Esophagus muscularis mucosa (tissue), 4 donors: ENCODE measurements around the gene DND1. TPM values are rescaled to one million over a fixed set of nuclear protein-coding genes. Genes with fewer than 3 reads are reported as not detected.
"Not testable (repeated sequence)": the region's sequence is repeated elsewhere in the genome, so short reads cannot be mapped to it uniquely, and the experiment has no call there.

Source experiments
- DNase-seq: peaks from one replicate; pipeline ENCODE4 v3.0.0-alpha.2; 2017; ENCODE audit errors: extremely low spot score
- H3K27ac ChIP-seq, 4 donors: fragments of 200-600 bp; sonication (generic); replicated peaks in 1 of 4; 1 replicate in 3 of 4; 2 replicates in 1 of 4; pipeline ENCODE4 v1.5.1; 2016 to 2019; ENCODE audit warnings: mild to moderate bottlenecking in 1 of 4
- H3K27me3 ChIP-seq, 4 donors: fragments of 200-600 bp; sonication (generic); one replicate each; pipeline versions ENCODE4 v1.5.1 to v1.6.0; 2016 to 2019
- H3K36me3 ChIP-seq, 4 donors: fragments of 200-600 bp; sonication (generic); one replicate each; pipeline ENCODE4 v1.5.1; 2016 to 2019
- H3K4me1 ChIP-seq, 4 donors: fragments of 200-600 bp; sonication (generic); one replicate each; pipeline ENCODE4 v1.5.1; 2016 to 2019
- H3K4me3 ChIP-seq, 4 donors: fragments of 200-600 bp; sonication (generic); 1 replicate in 2 of 4; 2 replicates in 2 of 4; pipeline ENCODE4 v1.5.1; 2016 to 2019; ENCODE audit warnings: mild to moderate bottlenecking in 4 of 4, moderate library complexity in 1 of 4
- H3K9me3 ChIP-seq, 4 donors: fragments of 200-600 bp; sonication (generic); 1 replicate in 3 of 4; 2 replicates in 1 of 4; pipeline ENCODE4 v1.5.1; 2016 to 2019
- CTCF ChIP-seq, 3 experiments: fragments of 200-600 bp in 2 of 3; fragments of 450-650 bp in 1 of 3; sonication (generic) in 2 of 3; IDR thresholded peaks; one replicate each; pipeline ENCODE4 v1.5.1; 2017 to 2019; ENCODE audit warnings: antibody characterized with exemption in 3 of 3, mild to moderate bottlenecking in 2 of 3, moderate library complexity in 1 of 3
- EP300 ChIP-seq: sonication (generic); formaldehyde crosslinking; IDR thresholded peaks from one replicate; pipeline ENCODE4 v1.6.1; 2017; ENCODE audit warnings: antibody characterized with exemption
- POLR2A ChIP-seq: fragments of 450-650 bp; IDR thresholded peaks from one replicate; pipeline ENCODE4 v1.6.1; 2017; ENCODE audit warnings: antibody characterized with exemption, moderate library complexity, mild to moderate bottlenecking, low read depth
- POLR2AphosphoS5 ChIP-seq, 2 donors: sonication (generic); formaldehyde crosslinking; IDR thresholded peaks; one replicate each; pipeline ENCODE4 v1.6.1; 2017; ENCODE audit warnings: antibody characterized with exemption in 2 of 2
- WGBS: methylation state at CpG from one replicate; pipeline ENCODE4 v1.1.5; 2018; 5-methylcytosine and 5-hydroxymethylcytosine counted together
- intact Hi-C: fragments of 100-400 bp; cut with DNase I; formaldehyde crosslinking; loops from one replicate; pipeline ENCODE4 v1.15.1; 2023
- total RNA-seq, 4 donors: library from RNA; depleted of rRNA; stranded (reverse); fragments of >200 nt; gene quantifications; one replicate each; pipeline versions ENCODE4 v1.1.0 to v1.2.1, GENCODE V29; 2016

The DND1 gene
- total RNA-seq, 4 donors from 2014 or later: 0.46 to 0.83 (median 0.66) TPM; not detected in 1

GRCh38 chr5:140639148-140639981 lies 34.0 kb downstream of the DND1 start, which contains the start of gene TMCO6:
TMCO6 (plus strand) TSS chr5:140639451; CDS start chr5:140639528, 77 bp downstream.
- peaks cover 16 to 32% (median 28%) of the 10 kb centered on the region in 4 donors for H3K4me1 ChIP-seq
- no peaks in the 10 kb centered on the region for H3K27me3 ChIP-seq
- H3K36me3 ChIP-seq: peaks cover 10 to 28% (median 26%) of the 10 kb centered on the region in 4 donors
- peak; percentile 99 for DNase-seq
- under 1% methylated on average over 32 of the region's 63 CpGs for WGBS
- intact Hi-C loops: loop anchor here (5.0 kb wide), 2 partner anchors 72 to 87 kb away; no protein-coding TSS in a partner anchor
- TF ChIP-seq CTCF (IDR thresholded peaks at IDR 0.05): peak; percentile 42 to 77 (median 49)
- peak; percentile 41 for TF ChIP-seq EP300
- TF ChIP-seq POLR2AphosphoS5 (IDR thresholded peaks at IDR 0.05): peak; percentile 89 to 93
- TF ChIP-seq POLR2A: no peak
- no peaks in the 10 kb centered on the region for H3K9me3 ChIP-seq
- peak within 1 kb of the TSS; percentile 87 to 96 (median 90) for H3K27ac ChIP-seq
- H3K4me3 ChIP-seq: peak within 1 kb of the TSS; percentile 74 to 88 (median 76)

GRCh38 chr5:140638898-140639147 lies 34.6 kb downstream of the DND1 start:
- peak overlapping the region; percentile 87 to 96 (median 90) for H3K27ac ChIP-seq
- peaks cover 16 to 30% (median 28%) of the 10 kb centered on the region in 4 donors for H3K4me1 ChIP-seq
- H3K9me3 ChIP-seq, H3K27me3 ChIP-seq, DNase-seq: not testable (repeated sequence)
- peaks cover 4 to 23% (median 21%) of the 10 kb centered on the region in 4 donors for H3K36me3 ChIP-seq
- H3K4me3 ChIP-seq: peak overlapping the region; percentile 74 to 88 (median 76)
- WGBS: 16% methylated on average over 9 of the region's 9 CpGs
- intact Hi-C loops: loop anchor here (5.0 kb wide), 2 partner anchors 72 to 87 kb away; no protein-coding TSS in a partner anchor

GRCh38 chr5:140637371-140638100 lies 35.8 kb downstream of the DND1 start:
- WGBS: 87% methylated on average over 10 of the region's 10 CpGs
- intact Hi-C loops: loop anchor here (5.0 kb wide), 2 partner anchors 70 to 85 kb away; no protein-coding TSS in a partner anchor
- peaks cover 0 to 12% (median 9%) of the 10 kb centered on the region in 4 donors for H3K36me3 ChIP-seq
- no peaks in the 10 kb centered on the region for H3K9me3 ChIP-seq
- DNase-seq: no peak
- H3K4me3 ChIP-seq: no peak overlapping the region
- no peak for TF ChIP-seq POLR2AphosphoS5 (IDR thresholded peaks at IDR 0.05)
- TF ChIP-seq POLR2A: no peak
- no peak for TF ChIP-seq EP300
- TF ChIP-seq CTCF (IDR thresholded peaks at IDR 0.05): no peak
- H3K4me1 ChIP-seq: peaks cover 16 to 41% (median 38%) of the 10 kb centered on the region in 4 donors
- no peak overlapping the region for H3K27ac ChIP-seq
- H3K27me3 ChIP-seq: no peaks in the 10 kb centered on the region

GRCh38 chr5:140635291-140636257 lies 37.8 kb downstream of the DND1 start:
- TF ChIP-seq EP300 (no peak), CTCF (IDR thresholded peaks at IDR 0.05) (no peak), POLR2A (no peak), POLR2AphosphoS5 (IDR thresholded peaks at IDR 0.05) (no peak)
- H3K27ac ChIP-seq: no peak overlapping the region
- no peaks in the 10 kb centered on the region for H3K9me3 ChIP-seq
- no peaks in the 10 kb centered on the region for H3K36me3 ChIP-seq
- intact Hi-C loops: loop anchor here (5.0 kb wide), 2 partner anchors 68 to 83 kb away; no protein-coding TSS in a partner anchor
- no peak for DNase-seq
- peaks cover 23 to 49% (median 42%) of the 10 kb centered on the region in 4 donors for H3K4me1 ChIP-seq
- H3K4me3 ChIP-seq: no peak overlapping the region
- WGBS: 83% methylated on average over 8 of the region's 8 CpGs
- no peaks in the 10 kb centered on the region for H3K27me3 ChIP-seq
